GM18517 (cell line): ENCODE measurements around the gene ADGRB3.
"Not testable (repeated sequence)": the region's sequence is repeated elsewhere in the genome, so short reads cannot be mapped to it uniquely, and the experiment has no call there.

Source experiments
- ATAC-seq: cut with Tn5 transposase; IDR thresholded peaks from one replicate; pipeline ENCODE4 v1.9.1; 2021; ENCODE audit warnings: mild to moderate bottlenecking, moderate library complexity; ENCODE audit not compliant: unreplicated experiment

ADGRB3 gene

DNA sequence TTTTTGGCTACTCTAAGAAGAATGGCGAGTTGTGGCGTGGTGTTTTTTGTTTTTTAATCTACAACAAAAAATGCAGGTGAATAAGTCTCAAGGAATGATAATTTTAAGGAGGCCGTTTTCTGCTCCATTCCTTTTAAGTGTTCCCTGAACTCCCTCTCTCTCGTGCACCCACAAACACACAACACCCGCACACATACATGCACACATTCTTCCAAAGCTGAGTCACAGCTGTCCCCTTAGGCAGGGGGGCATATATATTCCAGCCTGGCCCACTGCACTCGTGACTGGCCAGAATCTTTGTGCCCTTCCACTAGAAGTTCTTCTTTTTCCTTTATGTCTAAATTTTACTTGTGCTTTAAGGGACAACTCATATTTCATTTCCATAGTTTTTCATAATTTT lies 756.0 kb downstream of the ADGRB3 start:
- ATAC-seq = no peak

DNA sequence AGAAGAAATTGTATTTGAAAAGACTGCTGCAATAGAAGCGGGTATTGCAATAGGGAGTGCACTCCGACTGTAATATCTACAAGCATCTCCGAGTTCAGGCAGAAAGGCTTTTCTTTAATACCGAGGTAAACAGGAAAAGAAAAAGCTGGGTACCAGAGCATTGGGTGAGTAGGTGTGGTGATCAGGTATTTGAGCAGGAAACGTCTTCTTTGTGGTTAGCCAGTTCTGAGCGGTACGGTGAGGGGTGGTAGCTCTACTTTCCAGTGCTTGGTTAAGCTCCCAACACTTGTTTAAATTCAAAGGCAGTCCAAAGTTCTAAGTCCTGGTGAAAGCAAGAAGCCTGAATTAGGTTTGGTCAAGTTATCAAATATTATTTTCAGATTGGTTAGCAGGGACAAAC lies 757.7 kb downstream of the ADGRB3 start:
- ATAC-seq = no peak

DNA sequence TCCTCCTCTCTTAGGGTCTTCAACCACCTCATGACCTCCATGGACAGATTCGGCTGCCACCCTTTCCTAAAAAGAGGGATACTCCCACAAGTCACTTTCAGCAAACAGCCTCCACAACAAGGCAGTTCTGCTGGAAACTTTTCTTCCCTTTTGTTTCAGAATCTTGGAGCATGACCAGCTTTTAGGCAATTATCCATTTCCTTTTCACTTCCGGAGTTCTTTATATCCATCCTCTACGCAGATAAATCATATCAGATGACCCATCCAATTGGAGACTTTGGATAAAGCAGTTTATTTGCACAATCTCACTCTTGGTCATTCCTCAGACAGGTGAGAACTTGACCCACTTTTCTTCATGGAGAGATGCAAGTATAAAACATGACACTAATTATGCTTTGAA lies 763.2 kb downstream of the ADGRB3 start:
- ATAC-seq = no peak

DNA sequence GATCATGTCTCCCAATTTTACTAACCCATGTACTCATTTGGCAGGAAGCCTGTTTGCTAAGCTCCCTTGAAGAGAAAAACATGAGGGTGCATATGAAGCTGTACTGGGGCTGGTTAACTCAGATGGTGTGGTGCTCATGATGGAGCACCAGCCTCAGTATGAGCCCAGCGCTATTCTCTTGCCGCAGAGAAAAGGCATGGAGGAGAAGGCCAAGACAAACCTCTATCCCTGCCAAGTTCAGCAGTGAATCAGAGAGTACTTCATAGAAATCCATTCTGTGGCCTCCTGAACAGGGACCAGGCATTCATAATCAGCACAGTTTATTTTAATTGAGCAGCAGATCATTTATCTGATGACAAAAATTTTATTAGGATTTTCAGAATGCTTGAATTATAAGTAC lies 763.6 kb downstream of the ADGRB3 start:
- no peak for ATAC-seq

DNA sequence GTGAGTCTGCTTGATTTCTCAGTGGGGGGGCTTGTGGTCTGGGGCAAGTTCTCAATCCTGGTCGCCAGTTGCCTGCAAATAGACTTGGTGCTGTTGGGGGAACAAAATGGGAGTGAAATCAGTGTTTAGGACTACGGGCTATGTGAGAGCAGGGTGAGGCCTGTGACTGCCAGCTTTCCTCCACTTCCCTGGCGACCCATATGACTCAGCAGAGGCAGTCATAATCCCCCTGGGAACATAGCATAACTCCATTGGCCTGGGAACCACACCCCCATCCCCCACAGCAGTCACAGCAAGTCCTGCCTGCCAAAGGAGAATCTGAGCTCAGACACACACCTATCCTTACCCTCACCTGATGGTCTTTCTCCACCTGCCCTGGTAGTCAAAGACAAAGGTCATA lies 773.8 kb downstream of the ADGRB3 start:
- ATAC-seq = no peak

DNA sequence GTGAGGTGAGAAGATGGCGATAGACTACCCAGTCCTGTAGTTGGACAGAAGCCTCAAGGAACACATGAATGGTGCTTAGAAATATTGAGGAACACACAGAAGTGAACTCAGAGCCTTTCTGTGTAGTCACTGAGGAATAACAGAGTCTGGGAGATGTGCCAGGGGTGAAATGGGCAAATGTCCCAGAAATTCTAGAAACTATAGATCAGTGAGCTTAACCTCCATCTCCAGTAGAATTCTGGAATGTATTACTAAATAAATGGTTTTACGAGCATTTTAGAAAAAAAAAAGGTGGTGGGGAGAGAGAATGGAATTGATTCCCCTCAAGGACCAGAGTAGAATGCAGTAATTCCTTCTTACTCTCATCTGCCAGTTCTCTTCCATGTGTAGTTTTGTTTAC lies 781.7 kb downstream of the ADGRB3 start:
- ATAC-seq = no peak

DNA sequence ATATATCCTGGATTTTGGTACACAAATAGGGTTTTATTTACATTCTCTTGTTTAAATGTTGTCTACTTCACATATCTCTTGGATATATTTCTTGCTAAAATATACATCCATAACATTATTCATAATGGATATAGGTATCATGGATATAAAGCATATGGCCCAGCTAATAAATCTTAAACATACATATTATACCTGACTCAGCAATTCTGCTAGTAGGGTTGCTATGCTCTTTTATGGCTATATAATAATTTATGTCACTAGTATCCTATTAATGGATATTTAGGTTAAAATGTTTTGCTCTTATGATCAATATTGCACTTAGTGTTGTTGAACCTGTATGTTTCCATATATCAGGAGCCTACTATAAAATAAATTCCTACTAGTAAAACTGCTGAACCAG lies 786.2 kb downstream of the ADGRB3 start:
- ATAC-seq = no peak

DNA sequence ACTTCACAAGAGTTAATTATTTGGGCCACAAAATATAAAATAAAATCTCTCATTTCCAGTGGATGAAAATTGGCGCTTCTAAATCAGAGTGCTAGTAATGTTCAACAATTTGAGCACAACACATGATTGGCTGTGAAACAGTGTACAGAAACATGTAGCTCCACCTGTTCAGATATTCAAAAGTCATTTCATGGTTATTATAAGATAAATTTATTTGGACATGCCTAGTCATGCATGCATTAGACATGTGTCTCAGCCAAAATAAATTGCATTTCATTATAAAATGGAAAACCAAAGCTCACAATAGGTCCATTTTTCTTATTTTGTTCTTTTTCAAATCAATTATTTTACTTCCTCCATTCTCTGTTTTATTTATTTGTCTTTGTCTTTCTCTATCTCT lies 786.9 kb downstream of the ADGRB3 start:
- no peak for ATAC-seq

DNA sequence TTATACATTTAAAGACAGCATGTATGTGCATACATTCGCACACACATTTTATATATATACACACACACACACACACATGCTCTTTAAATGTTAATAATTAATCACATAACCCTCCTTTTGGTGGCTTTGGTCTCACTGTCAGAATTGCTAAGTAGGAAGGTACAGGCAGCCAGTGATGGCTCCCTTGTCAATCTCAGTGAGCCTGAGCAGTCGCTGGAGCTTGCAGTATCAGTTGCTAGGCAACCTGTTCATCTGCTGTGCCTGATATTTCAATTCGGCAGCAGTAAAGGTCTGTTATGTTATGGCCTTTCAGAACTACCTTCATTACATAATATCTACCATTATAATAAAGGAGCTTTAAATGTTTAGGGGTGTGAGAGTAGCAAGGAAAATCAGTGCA lies 787.4 kb downstream of the ADGRB3 start:
- ATAC-seq = no peak

DNA sequence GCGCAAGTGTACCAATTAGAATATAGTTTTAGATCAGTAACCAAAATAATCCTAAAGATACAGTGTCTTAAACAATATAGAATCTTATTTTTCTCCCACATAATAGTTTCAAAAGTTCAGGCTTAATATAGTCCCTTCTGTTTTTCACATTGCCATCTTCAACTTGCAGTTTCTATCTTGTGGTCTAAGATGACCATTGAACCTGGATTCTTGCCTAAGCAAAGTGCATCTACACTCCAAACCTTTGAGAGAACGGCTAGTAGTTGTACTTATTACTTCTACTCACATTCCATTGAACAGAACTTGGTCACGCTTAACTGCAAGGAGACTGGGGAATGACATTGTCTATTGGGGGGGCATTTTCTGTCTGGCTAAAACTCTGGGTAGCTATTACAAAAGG lies 788.7 kb downstream of the ADGRB3 start:
- no peak for ATAC-seq

DNA sequence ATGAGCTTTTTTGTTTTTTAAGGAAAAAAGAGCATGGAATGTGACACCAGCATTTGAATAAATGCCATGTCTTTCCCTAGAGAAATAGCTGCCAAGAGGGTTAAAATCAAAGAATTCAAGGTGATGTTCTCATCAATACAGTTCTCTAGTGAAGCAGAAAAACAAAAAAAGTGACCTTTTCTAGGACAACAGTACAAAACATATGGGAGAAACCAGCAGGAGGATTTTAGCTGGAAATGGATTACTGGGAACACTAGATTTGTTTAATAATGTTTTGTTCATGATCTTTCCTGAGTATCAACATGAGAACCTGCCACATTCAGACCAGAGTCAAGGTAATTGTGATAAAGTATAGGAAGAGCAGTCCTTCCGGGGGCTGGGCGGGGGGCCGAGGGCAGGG lies 789.5 kb downstream of the ADGRB3 start:
- no peak for ATAC-seq

DNA sequence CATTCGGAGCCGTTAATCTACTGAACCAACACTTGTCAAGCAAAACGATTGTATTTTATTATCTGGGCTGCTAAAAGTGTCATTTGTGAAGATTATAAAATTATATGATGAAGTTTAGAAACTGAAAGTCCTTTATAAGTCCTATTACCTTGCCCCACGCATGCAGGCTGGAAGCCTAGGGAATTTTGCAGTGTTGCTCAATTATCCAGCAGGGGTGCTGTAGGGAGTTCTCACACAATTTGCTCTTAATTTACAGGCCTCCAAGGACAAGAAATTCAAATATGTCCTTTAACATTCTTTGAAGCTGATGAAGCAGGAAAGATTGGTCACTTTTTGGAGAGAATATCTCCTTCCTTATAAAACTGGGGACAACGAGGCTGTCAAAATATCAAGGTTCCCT lies 792.8 kb downstream of the ADGRB3 start:
- no peak for ATAC-seq

DNA sequence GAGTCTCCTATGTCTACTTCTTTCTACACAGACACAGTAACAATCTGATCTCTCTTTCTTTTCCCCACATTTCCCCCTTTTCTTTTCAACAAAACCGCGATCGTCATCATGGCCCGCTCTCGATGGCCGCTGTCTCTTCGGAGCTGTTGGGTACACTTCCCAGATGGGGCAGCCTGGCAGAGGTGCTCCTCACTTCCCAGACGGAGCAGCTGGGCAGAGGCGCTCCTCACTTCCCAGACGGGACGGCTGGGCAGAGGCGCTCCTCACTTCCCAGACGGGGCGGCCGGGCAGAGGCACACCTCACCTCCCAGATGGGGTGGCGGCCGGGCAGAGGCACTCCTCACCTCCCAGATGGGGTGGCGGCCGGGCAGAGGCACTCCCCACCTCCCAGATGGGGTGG lies 797.1 kb downstream of the ADGRB3 start:
- ATAC-seq = not testable (repeated sequence)

DNA sequence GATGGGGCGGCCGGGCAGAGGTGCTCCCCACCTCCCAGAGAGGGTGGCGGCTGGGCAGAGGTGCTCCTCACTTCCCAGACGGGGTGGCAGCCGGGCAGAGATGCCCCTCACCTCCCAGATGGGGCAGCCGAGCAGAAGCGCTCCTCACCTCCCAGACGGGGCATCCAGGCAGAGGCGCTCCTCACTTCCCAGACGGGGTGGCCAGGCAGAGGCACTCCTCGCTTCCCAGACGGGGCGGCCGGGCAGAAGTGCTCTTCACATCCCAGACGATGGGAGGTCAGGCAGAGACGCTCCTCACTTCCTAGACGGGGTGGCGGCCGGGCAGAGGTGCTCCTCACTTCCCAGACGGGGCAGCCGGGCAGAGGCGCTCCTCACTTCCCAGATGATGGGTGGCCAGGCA lies 798.0 kb downstream of the ADGRB3 start:
- not testable (repeated sequence) for ATAC-seq

DNA sequence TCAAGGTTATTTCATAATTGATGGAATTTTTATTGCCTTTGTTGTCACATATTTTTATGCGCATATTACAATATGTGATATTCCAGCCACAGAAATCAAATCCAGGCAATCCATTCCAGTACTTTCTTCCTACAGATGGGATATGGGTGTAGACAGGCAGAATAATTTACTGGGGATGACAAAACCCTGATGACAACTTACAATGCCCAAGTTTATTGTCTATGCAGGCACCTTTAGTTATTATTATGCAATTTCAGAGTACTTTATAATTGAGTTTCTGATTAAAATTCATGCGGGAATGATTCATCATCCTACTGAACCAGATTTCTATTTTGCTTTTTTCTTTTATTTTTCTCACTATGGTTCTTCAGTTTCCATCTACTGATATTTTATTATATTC lies 803.0 kb downstream of the ADGRB3 start:
- ATAC-seq = no peak
